Activated CD4-positive, alpha-beta T cell treated with anti-CD3 and anti-CD28 coated beads, Interleukin-2, amount 10 ng/mL, durations not matched to agents 24 days and 14 days (primary cell): ENCODE results near the gene PHKG2. TPM values are rescaled to one million over a fixed set of nuclear protein-coding genes. Genes with fewer than 3 reads are reported as not detected.

Experiments used
- DNase-seq: peaks from one replicate; pipeline ENCODE4 v3.0.0; 2022
- H3K27ac Mint-ChIP-seq: one replicate; pipeline ENCODE4 v1.8.0; 2022; ENCODE audit warnings: mild to moderate bottlenecking, mixed read lengths
- H3K27me3 Mint-ChIP-seq: one replicate; pipeline ENCODE4 v1.8.0; 2022; ENCODE audit warnings: mixed read lengths
- H3K36me3 Mint-ChIP-seq: one replicate; pipeline ENCODE4 v1.8.0; 2022; ENCODE audit warnings: low read depth, mild to moderate bottlenecking, mixed read lengths
- H3K4me1 Mint-ChIP-seq: one replicate; pipeline ENCODE4 v1.8.0; 2021; ENCODE audit warnings: mixed read lengths
- H3K4me3 Mint-ChIP-seq: one replicate; pipeline ENCODE4 v1.8.0; 2022; ENCODE audit warnings: mild to moderate bottlenecking, moderate library complexity, mixed read lengths
- H3K9me3 Mint-ChIP-seq: one replicate; pipeline ENCODE4 v1.8.0; 2021; ENCODE audit warnings: mixed read lengths
- intact Hi-C: fragments of 100-400 bp; cut with micrococcal nuclease; formaldehyde crosslinking; loops from one replicate; pipeline ENCODE4 v1.15.1; 2023
- total RNA-seq: library from RNA; stranded (reverse); gene quantifications from 2 replicates; pipeline ENCODE4 v1.2.3, GENCODE V29; 2022

The PHKG2 gene
- total RNA-seq, 1 donor from 2014 or later = 41.0 TPM

DNA sequence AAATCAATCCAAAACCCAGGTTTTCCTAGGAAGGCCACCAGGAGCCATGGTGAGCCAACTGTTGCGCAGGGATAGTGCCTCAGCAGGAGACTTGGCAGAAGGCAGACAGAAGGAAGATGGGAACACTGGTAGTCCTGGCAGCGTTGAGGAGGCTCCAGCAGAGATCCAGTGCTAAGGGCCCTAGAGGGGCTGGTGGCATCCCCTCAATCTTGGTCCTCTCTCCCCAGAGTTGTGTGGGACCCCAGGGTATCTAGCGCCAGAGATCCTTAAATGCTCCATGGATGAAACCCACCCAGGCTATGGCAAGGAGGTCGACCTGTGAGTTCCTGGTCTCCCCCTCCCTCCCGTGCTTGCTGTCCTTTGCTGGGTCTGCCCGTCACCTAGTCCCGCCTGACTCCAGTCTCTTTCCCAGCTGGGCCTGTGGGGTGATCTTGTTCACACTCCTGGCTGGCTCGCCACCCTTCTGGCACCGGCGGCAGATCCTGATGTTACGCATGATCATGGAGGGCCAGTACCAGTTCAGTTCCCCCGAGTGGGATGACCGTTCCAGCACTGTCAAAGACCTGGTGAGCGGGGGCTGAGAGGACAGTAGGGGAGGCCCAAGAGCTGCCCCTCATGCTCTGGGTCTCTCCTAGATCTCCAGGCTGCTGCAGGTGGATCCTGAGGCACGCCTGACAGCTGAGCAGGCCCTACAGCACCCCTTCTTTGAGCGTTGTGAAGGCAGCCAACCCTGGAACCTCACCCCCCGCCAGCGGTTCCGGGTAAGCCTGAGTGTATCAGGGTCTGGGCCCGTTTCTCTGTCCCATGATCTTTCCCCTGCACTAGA lies 7.9 kb downstream of the PHKG2 start:
- Mint-ChIP-seq H3K4me1 (peaks cover 9% of the 10 kb centered on the region), H3K9me3 (no peaks in the 10 kb centered on the region), H3K27ac (no peak overlapping the region), H3K36me3 (peaks cover 24% of the 10 kb centered on the region), H3K27me3 (no peaks in the 10 kb centered on the region), H3K4me3 (no peak overlapping the region)
- intact Hi-C loops = no loop called here
- no peak for DNase-seq

DNA sequence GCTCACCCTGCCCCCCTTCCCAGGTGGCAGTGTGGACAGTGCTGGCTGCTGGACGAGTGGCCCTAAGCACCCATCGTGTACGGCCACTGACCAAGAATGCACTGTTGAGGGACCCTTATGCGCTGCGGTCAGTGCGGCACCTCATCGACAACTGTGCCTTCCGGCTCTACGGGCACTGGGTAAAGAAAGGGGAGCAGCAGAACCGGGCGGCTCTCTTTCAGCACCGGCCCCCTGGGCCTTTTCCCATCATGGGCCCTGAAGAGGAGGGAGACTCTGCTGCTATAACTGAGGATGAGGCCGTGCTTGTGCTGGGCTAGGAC lies 8.5 kb downstream of the PHKG2 start:
- no peaks in the 10 kb centered on the region for H3K9me3 Mint-ChIP-seq

DNA sequence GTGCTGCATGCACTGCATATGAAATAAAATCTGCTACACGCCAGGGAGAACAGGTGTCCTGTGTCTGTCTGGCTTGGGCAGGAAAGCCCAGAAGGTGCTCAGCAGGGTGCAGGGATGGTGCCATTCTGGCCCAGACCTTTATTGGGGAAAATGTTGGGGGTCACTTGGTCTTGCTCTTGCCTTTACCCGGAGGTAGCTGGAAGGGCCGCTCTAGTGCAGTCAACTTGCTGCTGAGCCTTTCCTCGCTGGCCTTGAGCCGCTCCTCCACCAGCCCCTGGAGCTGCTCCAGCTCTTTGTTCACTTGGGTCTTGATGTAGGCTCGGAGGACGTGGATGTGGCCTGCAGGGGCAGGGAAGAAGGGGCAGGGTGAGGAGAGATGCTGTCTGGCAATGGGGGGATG lies 9.1 kb downstream of the PHKG2 start:
- Mint-ChIP-seq H3K9me3 (no peaks in the 10 kb centered on the region), H3K4me3 (no peak overlapping the region), H3K36me3 (peaks cover 23% of the 10 kb centered on the region), H3K4me1 (peaks cover 12% of the 10 kb centered on the region), H3K27ac (no peak overlapping the region), H3K27me3 (no peaks in the 10 kb centered on the region)
- DNase-seq = no peak
- intact Hi-C loops = no loop called here

More for the DNA sequence above, 8.5 kb downstream of the PHKG2 start:
- intact Hi-C loops = no loop called here
- peaks cover 19% of the 10 kb centered on the region for H3K36me3 Mint-ChIP-seq
- no peak overlapping the region for H3K4me3 Mint-ChIP-seq
- H3K27me3 Mint-ChIP-seq = no peaks in the 10 kb centered on the region
- peaks cover 10% of the 10 kb centered on the region for H3K4me1 Mint-ChIP-seq
- no peak for DNase-seq
- no peak overlapping the region for H3K27ac Mint-ChIP-seq

DNA sequence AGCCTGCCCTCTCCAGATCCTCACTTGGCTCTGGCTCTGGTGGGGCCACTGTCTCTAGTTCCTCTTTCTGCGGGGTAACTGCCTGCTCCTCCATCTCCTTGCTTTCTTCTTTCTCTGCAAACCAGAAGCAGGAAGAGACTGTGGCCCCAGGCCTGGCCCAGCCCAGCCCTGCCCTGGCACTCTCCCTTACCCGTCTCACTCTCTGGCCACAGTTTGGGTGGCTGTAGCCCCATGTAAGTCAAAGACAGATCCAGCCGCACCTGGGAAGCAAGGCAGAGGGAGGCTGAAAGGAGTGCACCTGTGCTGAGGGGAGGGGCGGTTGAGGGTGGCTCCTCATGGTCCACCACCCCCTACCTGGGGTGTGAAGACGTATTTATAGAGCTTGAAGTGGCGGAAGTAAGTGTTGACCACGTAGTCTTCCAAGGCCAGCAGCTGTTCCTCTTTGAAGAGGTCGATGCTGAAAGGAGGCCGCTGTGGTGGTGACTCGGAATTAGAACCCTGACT lies 10.8 kb downstream of the PHKG2 start:
- Mint-ChIP-seq H3K9me3 (no peaks in the 10 kb centered on the region), H3K27ac (peak overlapping the region; percentile 34)

DNA sequence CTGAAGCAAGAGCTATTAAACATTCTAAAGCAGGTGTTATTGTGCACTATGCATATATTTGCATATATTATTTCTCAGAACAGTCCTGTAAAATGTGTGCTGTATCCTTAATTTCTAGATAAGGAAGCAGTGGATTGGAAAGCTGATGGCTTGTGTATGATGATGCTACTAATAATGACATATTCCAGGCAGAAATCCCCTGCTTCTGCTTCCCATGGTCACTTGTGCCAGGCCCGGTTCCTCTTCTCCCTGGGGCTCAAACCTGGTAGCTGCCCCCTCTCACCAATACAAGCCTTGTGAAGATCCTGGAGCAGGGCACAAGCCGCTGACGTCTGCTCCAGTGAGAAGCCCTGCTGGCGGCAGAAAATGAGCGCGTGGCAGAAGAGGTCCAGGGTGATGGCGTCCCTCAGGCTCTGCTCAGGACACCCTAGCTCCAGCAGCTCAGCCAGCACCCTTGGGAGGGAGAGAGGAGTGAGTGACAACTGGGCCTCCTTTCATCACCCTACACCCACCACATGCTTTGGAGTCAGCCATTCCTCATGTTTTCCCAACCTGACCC lies 11.9 kb downstream of the PHKG2 start:
- intact Hi-C loops = loop anchor here (5.0 kb wide), 2 partner anchors 103 to 132 kb away; partner anchors contain the start of genes BCL7C and FBRS
- Mint-ChIP-seq H3K4me1 (peaks cover 22% of the 10 kb centered on the region), H3K4me3 (peak overlapping the region; percentile 97), H3K9me3 (no peaks in the 10 kb centered on the region), H3K27me3 (no peaks in the 10 kb centered on the region), H3K36me3 (peaks cover 31% of the 10 kb centered on the region), H3K27ac (no peak overlapping the region)
- no peak for DNase-seq

More for the DNA sequence above, 10.8 kb downstream of the PHKG2 start:
- no peak overlapping the region for H3K4me3 Mint-ChIP-seq
- no peaks in the 10 kb centered on the region for H3K27me3 Mint-ChIP-seq
- H3K4me1 Mint-ChIP-seq = peaks cover 22% of the 10 kb centered on the region
- no peak for DNase-seq
- intact Hi-C loops = no loop called here
- H3K36me3 Mint-ChIP-seq = peaks cover 26% of the 10 kb centered on the region

DNA sequence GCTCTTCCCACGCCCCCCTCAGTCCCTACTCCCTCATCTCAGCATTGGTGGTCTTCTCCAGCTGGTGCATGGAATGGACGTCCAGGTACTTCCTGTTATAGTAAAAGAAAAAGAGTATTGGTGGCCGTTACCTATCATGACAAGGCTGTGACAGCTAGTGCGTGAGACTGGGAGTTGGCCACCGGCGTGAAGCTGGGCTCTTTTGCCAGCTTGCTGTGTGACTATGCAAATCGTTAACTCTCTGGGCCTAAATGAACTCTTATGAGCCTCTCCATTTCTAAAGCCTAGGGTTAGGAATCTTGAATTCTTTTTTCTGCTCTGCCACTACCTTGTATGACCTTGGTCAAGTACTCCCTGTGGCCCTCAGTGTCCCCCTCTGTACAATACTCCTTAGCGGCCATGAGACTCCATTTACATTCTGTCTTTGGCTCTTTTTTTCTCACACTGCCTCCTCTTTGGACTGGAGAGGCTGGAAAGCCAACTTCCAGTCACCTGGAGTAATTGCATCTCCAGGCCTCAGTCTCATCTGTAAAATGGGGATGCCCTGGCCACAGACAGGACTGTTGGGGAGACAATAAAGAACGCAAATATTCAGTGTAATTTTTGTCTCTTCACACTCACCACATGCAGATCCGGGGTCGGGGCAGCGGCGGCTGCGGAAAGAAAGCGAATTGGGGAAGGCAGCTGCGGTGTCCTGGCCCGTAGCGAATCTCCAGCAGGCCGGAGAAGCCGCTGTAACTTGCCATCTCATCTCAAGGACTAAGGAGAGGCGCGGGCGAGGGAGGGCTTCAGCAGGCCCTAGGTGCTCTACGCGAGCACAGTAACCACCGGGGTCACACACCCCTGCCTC lies 12.6 kb downstream of the PHKG2 start:
- peak overlapping the region; percentile 2 for H3K27ac Mint-ChIP-seq
- intact Hi-C loops = loop anchor here (5.0 kb wide), 2 partner anchors 104 to 131 kb away; partner anchors contain the start of genes BCL7C and FBRS
- H3K4me3 Mint-ChIP-seq = peak overlapping the region; percentile 97
- no peaks in the 10 kb centered on the region for H3K27me3 Mint-ChIP-seq
- no peaks in the 10 kb centered on the region for H3K9me3 Mint-ChIP-seq
- peaks cover 35% of the 10 kb centered on the region for H3K36me3 Mint-ChIP-seq
- H3K4me1 Mint-ChIP-seq = peaks cover 22% of the 10 kb centered on the region
- DNase-seq = no peak

DNA sequence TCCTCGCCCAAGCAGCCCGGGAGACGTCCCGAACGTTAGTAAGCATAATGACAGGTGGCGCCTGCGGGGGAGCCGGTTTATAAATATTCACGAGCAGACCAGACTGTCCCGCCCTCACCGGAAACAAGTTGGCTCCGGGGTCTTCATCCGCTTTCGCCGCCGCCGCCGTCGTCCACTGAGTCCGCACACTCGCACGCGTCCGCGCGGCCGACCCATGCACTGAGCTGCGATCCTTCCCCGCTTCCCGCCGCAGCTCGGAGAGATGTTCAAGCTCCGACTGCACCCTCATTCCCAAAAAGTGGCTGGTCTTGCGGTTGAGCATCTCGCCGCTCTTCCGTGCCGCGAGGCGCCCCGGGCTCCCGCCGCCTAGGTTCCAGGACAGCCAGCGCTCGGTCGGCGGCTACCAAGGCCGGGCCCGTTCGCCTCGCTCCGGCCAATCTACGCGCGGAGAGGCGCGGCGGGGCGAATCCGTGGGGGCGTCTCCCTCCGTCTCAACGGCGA lies 13.3 kb downstream of the PHKG2 start:
- peak; percentile 83 for DNase-seq
- Mint-ChIP-seq H3K36me3 (peaks cover 36% of the 10 kb centered on the region), H3K9me3 (no peaks in the 10 kb centered on the region), H3K4me3 (peak overlapping the region; percentile 97), H3K27ac (peak overlapping the region; percentile 83), H3K27me3 (no peaks in the 10 kb centered on the region), H3K4me1 (peaks cover 22% of the 10 kb centered on the region)
- intact Hi-C loops = loop anchor here (5.0 kb wide), 2 partner anchors 104 to 131 kb away; partner anchors contain the start of genes BCL7C and FBRS

DNA sequence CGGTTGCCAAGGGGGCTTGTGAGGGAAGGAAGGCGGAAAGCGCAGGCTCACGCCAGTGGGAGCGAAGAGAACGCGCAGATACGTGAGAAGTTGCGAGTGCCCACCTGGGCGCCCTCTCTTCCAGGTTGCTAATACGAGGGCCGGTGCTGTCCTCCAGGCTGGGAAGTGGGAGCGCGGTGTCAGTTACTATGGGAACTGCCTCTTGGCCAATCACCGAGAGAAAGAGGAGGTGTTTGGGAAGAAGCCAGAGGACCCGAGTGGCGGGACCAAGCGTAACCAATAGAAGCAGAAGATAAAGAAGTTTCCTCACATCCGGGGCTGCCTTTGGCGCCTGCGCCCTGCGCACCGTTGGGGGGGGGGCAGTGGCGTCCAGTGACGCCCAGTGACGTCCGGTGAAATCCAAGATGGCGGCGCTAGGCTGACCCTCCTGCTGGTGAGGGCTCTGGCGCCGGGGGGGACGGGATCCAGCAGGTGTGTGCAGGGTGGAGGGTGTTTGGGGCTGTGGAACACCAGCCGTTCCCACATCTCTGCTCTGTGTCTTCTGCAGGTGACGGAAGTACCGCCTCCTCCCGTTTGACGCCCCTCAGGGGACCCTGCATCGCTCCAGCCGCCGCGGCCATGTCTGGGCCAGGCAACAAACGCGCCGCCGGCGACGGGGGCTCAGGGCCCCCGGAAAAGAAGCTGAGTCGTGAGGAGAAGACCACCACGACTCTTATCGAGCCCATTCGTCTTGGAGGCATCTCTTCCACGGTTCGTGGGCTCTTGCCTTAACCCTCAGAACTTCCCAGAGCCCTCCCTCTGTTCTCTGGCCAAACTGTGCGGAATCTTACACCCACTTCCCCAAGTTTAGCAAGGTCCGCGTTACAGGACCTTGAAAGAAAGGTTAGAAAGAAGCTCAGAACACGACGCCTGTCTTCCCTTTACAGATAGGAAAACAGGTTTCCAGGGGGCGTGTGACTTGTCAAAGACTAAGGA lies 14.0 kb downstream of the PHKG2 start, which contains the start of the genes CFAP119 and RNF40:
Gene CFAP119 (minus strand): TSS at position 135 of the 975 bp plus-strand sequence. CDS start 314 bp downstream, outside the sequence.
Gene RNF40 (plus strand): TSS at position 395 of the 975 bp plus-strand sequence. CDS start 224 bp downstream, at position 619.
- Mint-ChIP-seq H3K4me1 (peaks cover 22% of the 10 kb centered on the region), H3K27ac (peak within 1 kb of the TSS; percentile 83), H3K27me3 (no peaks in the 10 kb centered on the region), H3K9me3 (no peaks in the 10 kb centered on the region), H3K36me3 (peaks cover 39% of the 10 kb centered on the region), H3K4me3 (peak within 1 kb of the TSS; percentile 97)
- peak; percentile 99 for DNase-seq
- intact Hi-C loops = loop anchor here (1.0 to 5.0 kb wide), 8 partner anchors 13 to 271 kb away; partner anchors contain the start of genes BCL7C, FBRS, PHKG2 and STX4

DNA sequence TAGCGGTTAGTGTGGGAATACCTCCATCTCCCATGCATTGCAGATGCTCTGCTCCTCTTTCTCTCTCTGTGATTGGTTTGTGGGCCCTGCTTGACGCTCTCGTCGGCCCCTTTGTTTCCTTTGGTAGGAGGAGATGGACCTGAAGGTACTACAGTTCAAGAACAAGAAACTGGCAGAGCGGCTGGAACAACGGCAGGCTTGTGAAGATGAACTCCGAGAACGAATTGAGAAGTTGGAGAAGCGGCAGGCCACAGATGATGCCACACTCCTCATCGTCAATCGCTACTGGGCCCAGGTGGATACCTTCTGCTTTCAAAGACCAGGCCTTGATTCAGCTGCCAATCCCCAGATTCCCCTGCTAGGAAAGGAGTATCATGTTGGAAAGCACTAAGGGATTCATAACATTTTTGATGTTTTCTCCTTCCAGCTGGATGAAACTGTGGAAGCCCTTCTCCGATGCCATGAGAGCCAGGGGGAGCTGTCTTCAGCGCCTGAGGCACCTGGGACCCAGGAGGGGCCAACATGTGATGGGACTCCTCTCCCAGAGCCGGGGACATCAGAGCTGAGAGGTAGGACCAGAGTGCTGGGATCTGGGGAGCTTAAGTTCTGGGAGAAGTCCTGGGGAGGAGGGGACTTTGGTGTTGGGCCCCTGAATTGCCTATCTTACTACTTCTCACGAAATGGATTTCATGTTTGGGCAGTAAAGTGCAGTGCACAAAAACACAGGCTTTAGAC lies 14.9 kb downstream of the PHKG2 start:
- Mint-ChIP-seq H3K27me3 (no peaks in the 10 kb centered on the region), H3K36me3 (peaks cover 42% of the 10 kb centered on the region)

DNA sequence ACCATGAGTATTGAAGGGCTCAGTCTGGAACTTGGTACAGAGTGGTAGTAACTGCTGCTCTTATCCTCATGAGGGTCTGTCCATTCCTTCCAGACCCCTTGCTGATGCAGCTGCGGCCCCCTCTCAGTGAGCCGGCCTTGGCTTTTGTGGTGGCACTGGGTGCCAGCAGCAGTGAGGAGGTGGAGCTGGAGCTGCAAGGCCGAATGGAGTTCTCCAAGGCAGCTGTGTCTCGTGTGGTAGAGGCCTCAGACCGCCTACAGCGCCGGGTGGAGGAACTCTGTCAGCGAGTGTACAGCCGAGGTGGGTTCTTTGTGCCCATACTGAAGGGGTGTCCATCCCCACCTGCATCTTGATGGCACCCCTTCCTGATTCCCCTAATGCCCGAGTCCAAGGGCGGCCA lies 15.9 kb downstream of the PHKG2 start:
- H3K4me3 Mint-ChIP-seq = peak overlapping the region; percentile 97
- DNase-seq = no peak
- peaks cover 23% of the 10 kb centered on the region for H3K4me1 Mint-ChIP-seq
- no peaks in the 10 kb centered on the region for H3K27me3 Mint-ChIP-seq
- H3K36me3 Mint-ChIP-seq = peaks cover 46% of the 10 kb centered on the region
- intact Hi-C loops = loop anchor here (5.0 kb wide), 2 partner anchors 107 to 128 kb away; partner anchors contain the start of genes BCL7C and FBRS
- H3K9me3 Mint-ChIP-seq = no peaks in the 10 kb centered on the region
- H3K27ac Mint-ChIP-seq = no peak overlapping the region

More for the DNA sequence above, 14.9 kb downstream of the PHKG2 start:
- intact Hi-C loops = loop anchor here (1.0 to 5.0 kb wide), 8 partner anchors 12 to 270 kb away; partner anchors contain the start of genes BCL7C, FBRS, PHKG2 and STX4
- H3K9me3 Mint-ChIP-seq = no peaks in the 10 kb centered on the region
- peak overlapping the region; percentile 97 for H3K4me3 Mint-ChIP-seq
- H3K27ac Mint-ChIP-seq = peak overlapping the region; percentile 83
- peaks cover 22% of the 10 kb centered on the region for H3K4me1 Mint-ChIP-seq
- DNase-seq = no peak

DNA sequence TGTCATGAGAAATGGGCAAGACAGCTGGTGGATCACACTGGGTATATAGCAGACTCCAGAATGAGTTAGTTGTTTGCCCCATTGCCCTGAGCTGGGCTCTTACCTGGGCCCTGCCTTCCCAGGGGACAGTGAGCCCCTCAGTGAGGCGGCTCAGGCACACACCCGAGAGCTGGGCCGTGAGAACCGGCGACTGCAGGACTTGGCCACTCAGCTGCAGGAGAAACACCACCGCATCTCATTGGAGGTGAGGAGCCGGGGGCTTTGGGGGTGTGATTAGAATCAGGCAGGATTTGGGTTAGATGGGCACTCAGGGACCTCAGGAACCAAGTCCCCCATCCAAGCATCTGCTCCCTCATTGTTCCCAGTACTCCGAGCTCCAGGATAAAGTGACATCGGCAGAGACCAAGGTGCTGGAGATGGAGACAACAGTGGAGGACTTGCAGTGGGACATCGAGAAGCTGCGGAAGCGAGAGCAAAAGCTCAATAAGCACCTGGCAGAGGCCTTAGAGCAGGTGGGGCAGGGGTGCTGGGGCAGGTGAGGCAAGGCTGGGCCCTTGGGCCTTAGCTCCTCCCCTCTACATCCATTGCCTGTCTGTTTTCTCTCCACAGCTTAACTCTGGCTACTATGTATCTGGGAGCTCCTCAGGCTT lies 16.7 kb downstream of the PHKG2 start:
- H3K9me3 Mint-ChIP-seq = no peaks in the 10 kb centered on the region
- peaks cover 24% of the 10 kb centered on the region for H3K4me1 Mint-ChIP-seq
- H3K27me3 Mint-ChIP-seq = no peaks in the 10 kb centered on the region
- no peak overlapping the region for H3K4me3 Mint-ChIP-seq
- no peak for DNase-seq
- H3K27ac Mint-ChIP-seq = no peak overlapping the region
- intact Hi-C loops = loop anchor here (5.0 kb wide), 2 partner anchors 108 to 127 kb away; partner anchors contain the start of genes BCL7C and FBRS
- H3K36me3 Mint-ChIP-seq = peaks cover 50% of the 10 kb centered on the region
